Aorta (tissue), 5 donors: ENCODE measurements around the gene REG1A. TPM values are rescaled to one million over a fixed set of nuclear protein-coding genes. Genes with fewer than 3 reads are reported as not detected.

Source experiments
- ATAC-seq: fragments of 200-7000 bp; cut with Tn5 transposase; one replicate; pipeline ENCODE4 v1.9.1; 2022; ENCODE audit warnings: moderate library complexity; ENCODE audit not compliant: low FRiP score
- DNase-seq, 2 donors: peaks; one replicate each; pipeline ENCODE4 v3.0.0-alpha.2; 2020
- H3K27ac ChIP-seq, 2 donors: one replicate each; pipeline ENCODE4 v1.5.1; 2013; ENCODE audit warnings: low read length in 2 of 2, mild to moderate bottlenecking in 2 of 2, moderate library complexity in 2 of 2, control low read depth in 1 of 2, inconsistent platforms in 1 of 2, low read depth in 1 of 2
- H3K27me3 ChIP-seq, 2 donors: one replicate each; pipeline ENCODE4 v1.6.1; 2013; ENCODE audit warnings: control low read depth in 1 of 2, low read length in 1 of 2, mild to moderate bottlenecking in 1 of 2, moderate library complexity in 1 of 2; ENCODE audit not compliant: insufficient read depth in 2 of 2, control insufficient read depth in 1 of 2
- H3K36me3 ChIP-seq, 2 donors: one replicate each; pipeline ENCODE4 v1.6.1; 2013; ENCODE audit warnings: control low read depth in 1 of 2, low read length in 1 of 2, mild to moderate bottlenecking in 1 of 2; ENCODE audit not compliant: insufficient read depth in 2 of 2, control insufficient read depth in 1 of 2
- H3K4me1 ChIP-seq, 2 donors: one replicate each; pipeline ENCODE4 v1.6.1; 2013; ENCODE audit warnings: low read length in 2 of 2, control low read depth in 1 of 2, mild to moderate bottlenecking in 1 of 2, moderate library complexity in 1 of 2; ENCODE audit not compliant: insufficient read depth in 2 of 2, control insufficient read depth in 1 of 2
- H3K4me3 ChIP-seq, 2 donors: one replicate each; pipeline ENCODE4 v1.5.1; 2013; ENCODE audit warnings: low read length in 2 of 2, control low read depth in 1 of 2, mild to moderate bottlenecking in 1 of 2
- H3K9me3 ChIP-seq: one replicate; pipeline ENCODE4 v1.6.1; 2013; ENCODE audit warnings: mild to moderate bottlenecking, low read length; ENCODE audit not compliant: control insufficient read depth
- WGBS, 2 donors: extraction: QIAGEN DNeasy Blood & Tissue Kit; methylation state at CpG; one replicate each; pipeline ENCODE4 v1.1.7; 2013; 5-methylcytosine and 5-hydroxymethylcytosine counted together
- intact Hi-C, 2 donors: fragments of 100-400 bp; cut with DNase I; formaldehyde crosslinking; loops; one replicate each; pipeline versions ENCODE4 v1.14.2 to v1.15.0; 2022
- long read RNA-seq, 2 donors: library from polyadenylated mRNA; unstranded; transcript quantifications; one replicate each; pipeline ENCODE4 v2.0.0, GENCODE V29; 2020 to 2021
- polyA plus RNA-seq, 2 donors: library from polyadenylated mRNA; stranded (reverse); fragments of 200-250 nt; gene quantifications; one replicate each; pipeline ENCODE4 v1.2.3, GENCODE V29; 2013
- total RNA-seq, 2 donors: library from RNA; stranded (reverse); fragmentation: NEBNext Ultra II Directional; extraction: Animal tissue kit (Norgen Biotek cat#: 25700); gene quantifications; one replicate each; pipeline ENCODE4 v1.2.1, GENCODE V29; 2021
- donor health status: healthy with polysubstance abuse.
- donor health status: Bipolar disorder and iron deficiency.
- donor health status: DM: no; HTN: no; CAD: no.
- donor health status: DM: no; HTN: no; CAD: no.
- donor health status: DM: yes; HTN: yes; CAD: no.

Gene REG1A, protein sequence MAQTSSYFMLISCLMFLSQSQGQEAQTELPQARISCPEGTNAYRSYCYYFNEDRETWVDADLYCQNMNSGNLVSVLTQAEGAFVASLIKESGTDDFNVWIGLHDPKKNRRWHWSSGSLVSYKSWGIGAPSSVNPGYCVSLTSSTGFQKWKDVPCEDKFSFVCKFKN
- total RNA-seq (1 to 10 TPM; 5.2 to 6.3 TPM), polyA plus RNA-seq (100 to 1,000 TPM in 1 of 2 donors, 10 to 100 TPM in 1; 17.3 to 160 TPM)
- long read RNA-seq, donor 1: 0 reads
- long read RNA-seq, donor 2: 0 reads

GRCh38 chr2:79120194-79120713 is at the start of gene REG1A:
TSS of gene REG1A (plus strand) at chr2:79120488. CDS start at chr2:79120862, 374 bp downstream.
- DNase-seq: no peak
- H3K27me3 ChIP-seq: no peaks in the 10 kb centered on the region
- intact Hi-C loops: no loop called here
- H3K27ac ChIP-seq: no peak within 1 kb of the TSS
- peaks cover 2% of the 10 kb centered on the region for H3K9me3 ChIP-seq
- ATAC-seq: no peak
- no peaks in the 10 kb centered on the region for H3K4me1 ChIP-seq
- WGBS, 2 donors: 68% methylated on average over 6 of the region's 6 CpGs
- H3K36me3 ChIP-seq: no peaks in the 10 kb centered on the region
- no peak within 1 kb of the TSS for H3K4me3 ChIP-seq

DNA sequence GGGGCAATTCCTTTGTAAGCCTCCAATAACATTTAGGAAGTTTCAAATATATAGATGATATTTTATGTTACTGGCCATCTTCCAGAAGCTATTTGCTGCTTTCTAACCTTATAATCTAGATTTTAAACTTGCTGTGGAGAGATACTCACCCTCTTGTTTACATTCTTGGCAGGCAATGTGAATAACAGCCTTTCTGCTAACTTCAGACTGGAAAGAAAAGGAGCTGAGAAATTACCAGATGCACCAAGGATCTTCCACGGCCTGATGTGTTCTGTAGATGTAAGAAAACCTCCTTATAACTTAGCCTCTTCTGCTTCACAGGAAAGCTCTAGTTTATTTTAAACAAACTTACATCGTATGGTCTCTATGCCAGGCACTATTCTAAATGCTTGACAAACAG is 49.2 kb upstream of the REG1A start:
- H3K27me3 ChIP-seq: no peaks in the 10 kb centered on the region
- no peak overlapping the region for H3K4me3 ChIP-seq
- no peak overlapping the region for H3K27ac ChIP-seq
- intact Hi-C loops: no loop called here
- no peaks in the 10 kb centered on the region for H3K36me3 ChIP-seq
- H3K4me1 ChIP-seq: no peaks in the 10 kb centered on the region
- ATAC-seq (no peak), DNase-seq (no peak)
- 75 to 83% methylated on average over 2 of the region's 2 CpGs for WGBS, 2 donors
- H3K9me3 ChIP-seq: no peaks in the 10 kb centered on the region

DNA sequence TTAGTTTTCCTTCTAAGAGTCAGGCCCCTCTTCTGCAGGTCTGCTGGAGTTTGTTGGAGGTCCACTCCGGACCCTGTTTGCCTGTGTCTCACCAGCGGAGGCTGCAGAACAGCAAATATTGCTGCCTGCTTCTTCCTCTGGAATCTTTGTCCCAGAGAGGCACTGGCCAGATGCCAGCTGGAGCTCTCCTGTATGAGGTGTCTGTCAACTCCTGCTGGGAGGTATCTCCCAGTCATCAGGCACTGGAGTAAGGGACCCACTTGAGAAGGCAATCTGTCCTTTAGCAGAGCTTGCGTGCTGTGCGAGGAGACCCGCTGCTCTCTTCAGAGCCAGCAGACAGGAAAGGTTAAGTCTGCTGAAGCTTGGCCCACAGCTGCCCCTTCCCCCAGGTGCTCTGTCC is 37.3 kb upstream of the REG1A start:
- Histone ChIP-seq H3K36me3 (no peaks in the 10 kb centered on the region), H3K9me3 (peaks cover 2% of the 10 kb centered on the region), H3K27ac (no peak overlapping the region), H3K27me3 (no peaks in the 10 kb centered on the region), H3K4me3 (no peak overlapping the region), H3K4me1 (no peaks in the 10 kb centered on the region)
- peak in 1 of 2 donors; percentile 53 for DNase-seq
- intact Hi-C loops: no loop called here
- WGBS, 2 donors: 86 to 94% methylated on average over 5 of the region's 5 CpGs
- no peak for ATAC-seq

DNA sequence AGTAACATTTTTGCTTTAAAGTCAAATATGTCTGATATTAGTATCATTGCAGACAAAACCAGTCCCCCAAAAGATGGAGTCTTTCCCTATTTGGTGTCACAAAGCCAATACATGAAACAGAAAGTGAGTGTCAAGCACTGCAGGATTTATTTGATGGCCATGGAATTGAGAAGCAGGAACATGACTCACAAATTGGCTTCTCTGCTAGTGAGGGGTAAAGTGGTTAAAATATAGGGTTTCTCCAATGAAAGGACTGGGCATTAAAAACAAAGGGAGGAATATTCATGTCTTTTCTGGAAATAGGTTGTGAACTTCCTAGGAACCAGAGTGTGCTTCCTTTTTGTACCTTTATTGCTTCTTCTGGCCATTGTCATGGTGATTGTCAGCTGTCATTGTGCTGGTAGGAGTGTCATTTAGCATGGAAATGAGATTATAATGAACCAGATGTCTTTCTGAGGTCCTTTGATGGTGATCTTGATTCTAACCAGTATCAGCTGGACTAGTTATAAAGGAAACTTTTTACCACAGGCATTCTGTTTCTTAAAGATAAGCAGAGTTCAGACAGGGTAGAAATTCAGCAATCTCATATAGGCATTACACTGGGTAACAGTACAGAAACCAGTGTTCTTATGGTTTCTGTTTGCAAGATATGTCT is 36.6 kb upstream of the REG1A start:
- no peak for DNase-seq
- no peaks in the 10 kb centered on the region for H3K36me3 ChIP-seq
- ATAC-seq: no peak
- intact Hi-C loops: no loop called here
- H3K27me3 ChIP-seq: no peaks in the 10 kb centered on the region
- no peak overlapping the region for H3K27ac ChIP-seq
- H3K4me1 ChIP-seq: no peaks in the 10 kb centered on the region
- no peak overlapping the region for H3K4me3 ChIP-seq
- H3K9me3 ChIP-seq: peaks cover 3% of the 10 kb centered on the region

GRCh38 chr2:79084495-79085135 is 35.7 kb upstream of the REG1A start:
- ATAC-seq: no peak
- no peak for DNase-seq
- no peak overlapping the region for H3K4me3 ChIP-seq
- H3K9me3 ChIP-seq: peaks cover 3% of the 10 kb centered on the region
- intact Hi-C loops: no loop called here
- H3K4me1 ChIP-seq: no peaks in the 10 kb centered on the region
- H3K36me3 ChIP-seq: no peaks in the 10 kb centered on the region
- H3K27me3 ChIP-seq: no peaks in the 10 kb centered on the region
- WGBS, 2 donors: 69 to 76% methylated on average over 3 of the region's 3 CpGs
- H3K27ac ChIP-seq: no peak overlapping the region

DNA sequence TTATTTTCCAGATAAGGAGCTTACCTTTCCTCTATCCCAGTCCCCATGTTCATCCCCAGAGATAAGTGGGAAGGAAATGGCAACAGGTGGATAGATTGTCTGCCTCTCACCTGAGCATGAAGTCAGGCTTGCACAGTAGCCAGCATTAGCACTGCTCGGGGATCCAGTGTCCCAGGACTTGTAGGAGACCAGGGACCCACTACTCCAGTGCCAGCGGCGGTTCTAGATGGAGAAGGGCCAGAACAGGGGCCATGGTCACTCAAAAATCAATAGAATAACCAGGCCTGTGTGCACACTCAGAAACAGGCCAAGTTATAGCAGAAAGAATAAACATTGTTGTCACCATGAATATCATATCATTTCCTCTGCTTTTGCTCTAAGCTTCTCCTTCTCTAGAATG is 34.9 kb upstream of the REG1A start:
- Histone ChIP-seq H3K9me3 (peaks cover 3% of the 10 kb centered on the region), H3K4me1 (no peaks in the 10 kb centered on the region), H3K27ac (no peak overlapping the region), H3K27me3 (no peaks in the 10 kb centered on the region), H3K4me3 (no peak overlapping the region), H3K36me3 (no peaks in the 10 kb centered on the region)
- WGBS, 2 donors: 74 to 82% methylated on average over 3 of the region's 3 CpGs
- DNase-seq: no peak
- intact Hi-C loops: no loop called here
- ATAC-seq: no peak

- no peak for ATAC-seq
- H3K27me3 ChIP-seq: no peaks in the 10 kb centered on the region
These were observed 34.0 kb upstream of the REG1A start for GRCh38 chr2:79086255-79086654.

GRCh38 chr2:79087785-79088364 is 32.4 kb upstream of the REG1A start, which contains the start of gene REG1B:
TSS of gene REG1B (minus strand) at chr2:79087993. CDS start at chr2:79087612, 381 bp downstream.
- 56 to 62% methylated on average over 2 of the region's 2 CpGs for WGBS, 2 donors
- no peak for ATAC-seq

More at GRCh38 chr2:79086255-79086654, 34.0 kb upstream of the REG1A start:
- Histone ChIP-seq H3K4me1 (no peaks in the 10 kb centered on the region), H3K27ac (no peak overlapping the region), H3K36me3 (no peaks in the 10 kb centered on the region), H3K4me3 (no peak overlapping the region), H3K9me3 (peaks cover 3% of the 10 kb centered on the region)
- WGBS, 2 donors: 63 to 66% methylated on average over 4 of the region's 4 CpGs
- no peak for DNase-seq
- intact Hi-C loops: no loop called here

More at GRCh38 chr2:79087785-79088364, 32.4 kb upstream of the REG1A start, which contains the start of gene REG1B:
- Histone ChIP-seq H3K4me1 (no peaks in the 10 kb centered on the region), H3K9me3 (peaks cover 3% of the 10 kb centered on the region), H3K4me3 (no peak within 1 kb of the TSS), H3K27me3 (no peaks in the 10 kb centered on the region), H3K36me3 (no peaks in the 10 kb centered on the region), H3K27ac (no peak within 1 kb of the TSS)
- DNase-seq: no peak
- intact Hi-C loops: no loop called here
